NCI-H2107 (cell line): Measurements from ENCODE around the gene WNK2.
"Not testable (repeated sequence)": the region's sequence is repeated elsewhere in the genome, so short reads cannot be mapped to it uniquely, and the experiment has no call there.

Experiments
- DNase-seq: peaks from one replicate; lab custom pipeline; 2025; lab: John Stamatoyannopoulos, UW

WNK2 gene

GRCh38 chr9:93183663-93184431 is at the start of gene WNK2:
WNK2 (plus strand) TSS chr9:93184139; CDS start chr9:93184930, 791 bp downstream.
- DNase-seq: peak; percentile 34

GRCh38 chr9:93134740-93135444 is 49.0 kb upstream of the WNK2 start:
- no peak for DNase-seq

DNA sequence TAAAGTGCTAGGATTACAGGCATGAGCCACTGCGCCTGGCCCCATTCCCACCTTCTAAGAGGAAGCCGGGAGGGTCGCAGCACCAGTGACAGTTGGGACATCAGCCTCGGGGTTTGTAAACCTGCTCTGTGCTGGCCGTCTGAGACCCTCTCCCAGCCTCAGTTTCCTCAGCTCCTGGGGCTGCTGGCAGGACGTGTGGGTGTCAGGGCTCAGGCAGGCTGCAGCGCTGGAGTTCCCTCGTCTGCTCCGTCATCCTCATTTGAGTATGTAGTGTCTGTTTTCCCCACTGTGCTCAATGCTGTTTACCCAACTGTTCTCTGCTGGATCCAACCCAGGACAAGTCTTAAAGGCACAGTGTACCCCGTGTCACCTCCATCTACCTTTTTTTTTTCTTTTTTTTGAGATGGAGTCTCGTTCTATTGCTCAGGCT is 47.9 kb upstream of the WNK2 start:
- no peak for DNase-seq

- DNase-seq: no peak
These were observed 46.6 kb upstream of the WNK2 start for GRCh38 chr9:93137362-93137761.

DNA sequence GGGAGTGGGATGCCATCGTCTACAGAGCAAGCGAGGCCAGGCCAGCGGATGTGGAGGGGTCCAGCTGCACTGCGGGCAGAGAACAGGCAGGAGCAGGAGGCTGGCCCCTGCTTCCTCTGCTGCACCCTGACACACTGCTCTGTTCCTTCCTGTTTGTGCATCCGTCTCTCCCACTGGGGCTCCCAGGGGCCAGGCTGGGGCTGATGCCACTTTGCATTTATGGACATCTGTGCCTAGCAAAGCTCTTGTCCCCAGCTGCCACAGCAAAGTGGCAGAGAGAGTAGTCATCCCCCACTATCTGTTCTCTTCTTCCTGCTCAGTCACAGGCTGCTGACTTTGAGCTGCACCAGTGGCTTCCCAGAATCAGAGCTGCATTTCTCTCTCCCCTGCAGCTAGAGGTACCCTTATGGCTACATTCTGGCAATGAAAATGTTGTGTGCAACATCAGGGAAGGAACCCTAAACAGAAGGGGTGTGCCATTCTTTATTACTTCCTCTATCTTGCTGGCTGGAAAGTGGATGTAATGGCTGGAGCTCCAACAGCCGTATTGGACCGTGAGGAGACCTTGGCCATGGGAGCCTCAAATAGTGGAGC is 45.7 kb upstream of the WNK2 start:
- DNase-seq: no peak

DNA sequence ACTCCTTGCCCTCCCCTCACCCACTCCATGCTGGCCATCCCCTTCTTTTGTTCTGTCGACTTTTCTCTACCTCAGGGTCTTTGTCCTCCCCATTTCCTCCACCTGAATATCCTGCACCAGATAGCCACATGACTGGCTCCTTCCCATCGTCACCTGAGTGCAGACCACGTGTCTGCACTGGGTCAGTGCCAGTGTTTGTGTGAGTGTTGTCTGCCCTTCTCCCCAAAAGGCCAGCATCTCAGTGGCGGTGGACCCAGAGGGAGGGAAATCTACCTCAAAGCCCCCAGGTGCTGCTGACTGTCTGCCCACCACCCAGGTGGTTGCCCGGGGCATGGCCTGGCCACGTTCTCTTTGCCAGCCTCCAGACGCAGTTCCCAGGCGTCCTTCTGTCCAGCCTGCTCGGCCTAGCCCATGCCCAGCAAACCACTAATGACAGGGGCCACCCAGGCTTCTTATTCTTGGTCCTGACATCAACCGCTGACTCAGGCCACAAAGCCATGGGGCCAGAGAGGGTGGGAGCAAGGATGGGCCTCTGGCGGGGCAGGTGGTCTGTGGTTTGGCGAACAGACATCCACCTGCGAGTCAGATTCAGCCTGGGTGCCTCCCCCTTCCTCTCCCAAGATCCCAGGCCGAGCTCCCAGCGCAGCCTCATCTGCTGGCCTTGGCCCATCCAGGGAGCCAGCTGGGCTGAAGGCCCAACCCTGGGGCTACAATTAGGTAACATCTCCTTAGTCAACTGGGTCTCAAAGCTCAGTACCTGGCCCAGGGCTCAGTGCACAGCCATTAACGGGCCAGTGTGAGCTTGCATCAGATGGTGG is 44.4 kb upstream of the WNK2 start:
- DNase-seq: no peak

- no peak for DNase-seq
These were observed 42.0 kb upstream of the WNK2 start for GRCh38 chr9:93141771-93142483.

DNA sequence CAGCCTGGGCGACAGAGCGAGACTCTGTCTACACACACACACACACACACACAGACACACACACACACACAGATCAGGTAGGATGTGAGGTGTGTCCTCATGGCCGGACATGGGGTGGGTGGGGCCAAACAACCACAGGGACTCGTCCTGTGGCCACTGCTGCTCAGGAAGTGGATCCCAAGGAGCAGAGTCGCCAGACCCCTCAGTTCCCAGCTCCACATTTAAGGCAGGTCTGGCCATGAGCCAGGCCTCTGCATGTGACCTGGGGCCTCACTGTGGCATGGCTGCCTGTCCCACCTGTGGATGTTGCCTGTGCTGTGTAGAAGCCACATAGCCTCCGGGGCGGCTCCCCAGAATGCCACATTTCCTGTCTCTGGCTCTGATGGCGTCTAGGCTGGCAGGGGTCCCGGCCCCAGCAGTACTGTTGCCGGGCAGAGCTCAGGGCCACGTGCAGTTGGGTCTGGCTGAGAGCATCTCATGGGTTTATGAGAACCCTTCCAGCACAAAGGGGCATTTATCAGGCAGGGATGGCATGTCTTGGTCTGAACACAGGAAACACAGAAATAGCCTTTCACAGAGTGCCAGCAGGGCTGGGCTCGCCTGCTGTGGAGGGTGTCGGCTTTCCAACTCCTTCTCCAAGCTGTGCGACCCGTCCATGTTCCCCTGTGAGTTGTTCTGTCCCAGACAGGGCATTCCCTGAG is 40.0 kb upstream of the WNK2 start:
- peak; percentile 24 for DNase-seq

DNA sequence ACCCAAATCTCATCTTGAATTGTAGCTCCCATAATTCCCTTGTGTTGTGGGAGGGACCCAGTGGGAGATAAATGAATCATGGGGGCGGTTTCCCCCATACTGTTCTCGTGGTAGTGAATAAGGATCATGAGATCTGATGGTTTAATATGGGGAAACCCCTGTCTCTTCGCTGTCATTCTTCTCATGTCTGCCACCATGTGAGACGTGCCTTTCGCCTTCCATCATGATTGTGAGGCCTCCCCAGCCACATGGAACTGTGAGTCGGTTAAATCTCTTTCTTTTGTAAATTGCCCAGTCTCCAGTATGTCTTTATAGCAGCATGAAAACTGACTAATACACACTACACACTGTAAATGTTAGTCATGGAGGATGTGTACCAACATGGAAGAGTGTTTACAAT is 37.2 kb upstream of the WNK2 start:
- not testable (repeated sequence) for DNase-seq

- no peak for DNase-seq
These were observed 36.3 kb upstream of the WNK2 start for GRCh38 chr9:93147632-93148031.

- no peak for DNase-seq
These were observed 35.2 kb upstream of the WNK2 start for GRCh38 chr9:93148721-93149120.

DNA sequence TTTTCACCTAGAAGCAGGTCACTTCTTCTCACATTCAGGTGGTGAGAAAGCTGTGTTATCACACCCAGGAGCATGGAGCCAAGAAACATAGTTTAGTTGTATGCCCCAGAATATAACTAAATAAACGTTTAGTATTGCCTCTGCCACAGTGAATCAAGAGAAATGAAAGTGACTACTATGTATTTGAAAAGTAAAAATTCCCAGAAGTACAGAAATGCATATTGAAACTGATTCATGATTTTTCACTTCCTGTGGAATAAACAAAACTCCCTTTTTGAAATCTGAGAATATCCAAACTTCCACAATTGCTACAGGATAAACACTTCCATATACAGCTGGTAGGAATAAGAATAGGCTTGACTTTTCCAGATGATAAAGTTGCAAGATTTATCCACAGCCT is 34.6 kb upstream of the WNK2 start:
- no peak for DNase-seq

- DNase-seq: no peak
These were observed 32.7 kb upstream of the WNK2 start for GRCh38 chr9:93151097-93151784.

DNA sequence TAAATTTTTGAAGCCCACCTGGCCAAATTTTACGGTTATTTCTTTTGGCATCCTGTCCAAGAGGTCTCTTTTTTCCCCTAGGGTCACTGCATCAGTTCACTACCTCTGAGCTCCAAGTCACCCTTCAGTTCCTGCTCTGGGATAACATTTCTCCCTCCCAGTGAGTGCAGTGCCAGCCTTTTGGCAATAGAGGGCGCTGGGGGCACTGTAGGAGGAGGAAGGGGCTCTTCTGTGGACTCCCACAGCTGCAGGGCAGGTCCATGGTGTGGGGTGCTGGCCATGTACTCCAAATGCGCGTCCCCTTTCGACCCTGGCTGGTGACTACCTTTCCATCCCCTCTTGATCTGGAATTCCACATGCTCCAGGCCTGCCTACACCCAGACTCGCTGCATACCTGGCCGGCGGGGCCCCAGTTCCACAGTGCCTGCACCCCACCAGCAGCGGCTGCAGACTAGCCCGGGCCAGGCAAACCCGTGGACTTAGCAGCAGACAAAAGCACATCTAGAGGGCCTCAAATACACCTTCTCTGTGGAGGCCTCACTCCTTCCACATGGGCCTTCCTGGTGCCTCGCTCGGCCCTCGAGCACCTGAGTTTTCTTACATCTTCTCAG is 29.5 kb upstream of the WNK2 start:
- DNase-seq: no peak

DNA sequence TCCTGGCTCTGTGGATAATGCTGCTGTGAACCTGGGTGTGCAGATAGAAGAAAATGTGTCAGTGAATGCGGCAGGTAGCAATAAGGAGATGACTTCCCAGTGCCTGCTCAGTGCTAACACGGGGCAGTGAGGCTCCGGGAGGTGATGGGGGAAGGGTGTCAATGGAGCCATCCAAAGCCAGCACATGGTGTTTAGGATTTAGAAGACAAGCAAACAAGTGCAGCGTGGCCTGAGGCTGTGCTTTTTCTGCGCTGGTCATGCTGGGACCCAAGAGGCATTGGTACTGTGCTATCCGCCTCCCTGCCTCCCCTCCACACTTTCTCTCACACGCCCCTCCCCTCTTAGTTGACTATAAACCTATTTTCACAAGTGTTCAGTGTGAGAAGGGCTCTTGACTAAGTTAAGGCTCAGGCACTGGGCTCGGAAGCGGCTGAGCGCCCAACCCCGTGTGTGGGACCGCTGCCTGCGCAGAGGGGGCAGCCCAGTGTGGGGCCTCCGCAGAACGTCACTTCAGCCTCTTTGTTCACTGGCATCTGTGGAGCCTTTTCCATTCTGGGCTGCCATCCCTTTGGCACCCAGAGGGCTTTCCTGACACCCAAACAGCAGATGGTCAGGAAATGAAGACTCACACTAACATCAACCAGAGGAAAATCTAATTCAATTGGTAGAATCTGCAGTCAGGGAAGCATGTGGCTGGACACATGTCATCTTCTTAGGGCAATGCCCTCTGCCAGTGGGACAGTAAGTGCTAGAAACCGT is 28.0 kb upstream of the WNK2 start:
- DNase-seq: no peak

GRCh38 chr9:93156475-93157008 is 27.4 kb upstream of the WNK2 start:
- no peak for DNase-seq

GRCh38 chr9:93159601-93160471 is 24.1 kb upstream of the WNK2 start:
- no peak for DNase-seq
